ENCODE measurements around the gene KCNA5. TPM values are rescaled to one million over a fixed set of nuclear protein-coding genes. Genes with fewer than 3 reads are reported as not detected.

KCNA5 gene
- total and polyA plus RNA-seq, 2 donors (not counting 1 experiment from before 2014, with no cell fraction given) = not detected

- TF ChIP-seq, protein P1, sequence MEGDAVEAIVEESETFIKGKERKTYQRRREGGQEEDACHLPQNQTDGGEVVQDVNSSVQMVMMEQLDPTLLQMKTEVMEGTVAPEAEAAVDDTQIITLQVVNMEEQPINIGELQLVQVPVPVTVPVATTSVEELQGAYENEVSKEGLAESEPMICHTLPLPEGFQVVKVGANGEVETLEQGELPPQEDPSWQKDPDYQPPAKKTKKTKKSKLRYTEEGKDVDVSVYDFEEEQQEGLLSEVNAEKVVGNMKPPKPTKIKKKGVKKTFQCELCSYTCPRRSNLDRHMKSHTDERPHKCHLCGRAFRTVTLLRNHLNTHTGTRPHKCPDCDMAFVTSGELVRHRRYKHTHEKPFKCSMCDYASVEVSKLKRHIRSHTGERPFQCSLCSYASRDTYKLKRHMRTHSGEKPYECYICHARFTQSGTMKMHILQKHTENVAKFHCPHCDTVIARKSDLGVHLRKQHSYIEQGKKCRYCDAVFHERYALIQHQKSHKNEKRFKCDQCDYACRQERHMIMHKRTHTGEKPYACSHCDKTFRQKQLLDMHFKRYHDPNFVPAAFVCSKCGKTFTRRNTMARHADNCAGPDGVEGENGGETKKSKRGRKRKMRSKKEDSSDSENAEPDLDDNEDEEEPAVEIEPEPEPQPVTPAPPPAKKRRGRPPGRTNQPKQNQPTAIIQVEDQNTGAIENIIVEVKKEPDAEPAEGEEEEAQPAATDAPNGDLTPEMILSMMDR (conservative IDR thresholded peaks at IDR 0.05 in 1 of 2, IDR thresholded peaks at IDR 0.05 in 1 of 2; ENCODE audit: low read depth in 1 of 2, low read length in 2 of 2) = no peak
- TF ChIP-seq EZH2 (IDR thresholded peaks at IDR 0.05; ENCODE audit: low read length, missing control alignments) = no peak
- Histone ChIP-seq H3K79me2 (ENCODE audit: control insufficient read depth, insufficient read depth, low read length) (no peaks in the 10 kb centered on the region), H3K36me3 (ENCODE audit: control insufficient read depth, insufficient read depth, low read length) (no peaks in the 10 kb centered on the region), H3K4me1 (ENCODE audit: control insufficient read depth, extremely low read depth, insufficient read depth, low read length) (no peaks in the 10 kb centered on the region), H3K9ac (ENCODE audit: insufficient read depth, low read length) (no peak overlapping the region), H3K4me3 (replicated peaks in 1 of 4; ENCODE audit: control extremely low read depth in 1 of 4, insufficient read depth in 1 of 4, low read depth in 3 of 4, low read length in 4 of 4) (no peak overlapping the region), H3K9me3 (ENCODE audit: control insufficient read depth, insufficient read depth, low read depth, low read length) (no peaks in the 10 kb centered on the region), H4K20me1 (ENCODE audit: control insufficient read depth, extremely low read depth, insufficient read depth, low read length) (no peaks in the 10 kb centered on the region), H3K27me3 (ENCODE audit: control insufficient read depth, insufficient read depth, low read length) (peaks cover 3% of the 10 kb centered on the region), H3K27ac (ENCODE audit: insufficient read depth, low read length) (no peak overlapping the region), H3K4me2 (ENCODE audit: extremely low read depth, insufficient read depth, low read length) (no peak overlapping the region), H2AFZ (ENCODE audit: low read length) (no peak overlapping the region)
- DNase-seq (ENCODE audit: low read depth in 2 of 2) = no peak
Observed at GRCh38 chr12:5068126-5068525, 24.4 kb downstream of the KCNA5 start.

DNA sequence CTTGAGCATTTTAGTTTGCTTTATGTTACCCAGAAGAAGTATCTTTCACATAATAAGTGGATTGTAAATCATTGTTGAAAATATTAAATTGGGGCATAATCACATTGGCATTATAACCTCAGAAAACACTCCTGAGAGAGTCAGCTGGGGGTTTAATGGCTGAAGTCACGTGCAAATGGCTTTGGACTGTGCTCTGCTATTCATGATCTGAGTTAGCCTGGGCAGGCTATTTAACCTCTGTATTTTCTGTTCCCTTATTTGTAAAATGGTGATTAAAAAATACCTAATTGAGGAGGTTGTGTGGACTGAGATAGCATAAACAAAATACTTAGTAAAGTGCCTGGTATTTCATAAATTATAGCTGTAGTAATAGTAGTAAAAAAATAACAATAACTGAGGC is 24.9 kb downstream of the KCNA5 start:
- peaks cover under 1% of the 10 kb centered on the region for H3K27me3 ChIP-seq (ENCODE audit: control insufficient read depth, insufficient read depth, low read length)
- no peak for DNase-seq (ENCODE audit: low read depth in 2 of 2)
- H4K20me1 ChIP-seq (ENCODE audit: control insufficient read depth, extremely low read depth, insufficient read depth, low read length) = no peaks in the 10 kb centered on the region

DNA sequence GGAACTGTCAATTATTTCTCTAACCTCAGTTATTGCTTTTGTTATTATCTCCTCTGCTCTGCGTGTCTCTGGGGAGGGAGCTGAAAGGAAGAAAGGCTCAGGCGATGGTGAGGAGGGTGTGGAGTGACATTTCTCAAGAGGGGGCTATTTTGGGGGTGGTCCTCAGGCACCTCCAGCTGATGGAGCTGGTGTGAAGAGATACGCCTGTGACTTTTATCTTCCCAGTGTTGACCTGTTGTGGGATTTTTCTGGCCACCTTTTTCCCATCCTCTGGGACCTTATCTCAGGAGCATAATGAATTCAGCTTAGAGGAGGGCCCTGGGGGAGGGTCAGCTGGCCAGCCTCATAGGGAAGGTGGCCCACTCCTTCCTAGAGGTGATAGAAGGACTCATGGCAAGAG is 26.4 kb downstream of the KCNA5 start:
- H3K36me3 ChIP-seq (ENCODE audit: control insufficient read depth, insufficient read depth, low read length) = no peaks in the 10 kb centered on the region
- no peak overlapping the region for H2AFZ ChIP-seq (ENCODE audit: low read length)
- no peaks in the 10 kb centered on the region for H3K4me1 ChIP-seq (ENCODE audit: control insufficient read depth, extremely low read depth, insufficient read depth, low read length)
- H4K20me1 ChIP-seq (ENCODE audit: control insufficient read depth, extremely low read depth, insufficient read depth, low read length) = no peaks in the 10 kb centered on the region
- no peak overlapping the region for H3K4me3 ChIP-seq (replicated peaks in 1 of 4; ENCODE audit: control extremely low read depth in 1 of 4, insufficient read depth in 1 of 4, low read depth in 3 of 4, low read length in 4 of 4)
- no peak overlapping the region for H3K27ac ChIP-seq (ENCODE audit: insufficient read depth, low read length)
- DNase-seq (ENCODE audit: low read depth in 2 of 2) = no peak
- no peak overlapping the region for H3K4me2 ChIP-seq (ENCODE audit: extremely low read depth, insufficient read depth, low read length)
- no peaks in the 10 kb centered on the region for H3K9me3 ChIP-seq (ENCODE audit: control insufficient read depth, insufficient read depth, low read depth, low read length)
- TF ChIP-seq, protein P1 (conservative IDR thresholded peaks at IDR 0.05 in 1 of 2, IDR thresholded peaks at IDR 0.05 in 1 of 2; ENCODE audit: low read depth in 1 of 2, low read length in 2 of 2) = no peak
- no peak for TF ChIP-seq EZH2 (IDR thresholded peaks at IDR 0.05; ENCODE audit: low read length, missing control alignments)
- no peak overlapping the region for H3K9ac ChIP-seq (ENCODE audit: insufficient read depth, low read length)
- no peaks in the 10 kb centered on the region for H3K79me2 ChIP-seq (ENCODE audit: control insufficient read depth, insufficient read depth, low read length)
- no peaks in the 10 kb centered on the region for H3K27me3 ChIP-seq (ENCODE audit: control insufficient read depth, insufficient read depth, low read length)

More for the DNA sequence above, 24.9 kb downstream of the KCNA5 start:
- Histone ChIP-seq H3K79me2 (ENCODE audit: control insufficient read depth, insufficient read depth, low read length) (no peaks in the 10 kb centered on the region), H3K4me2 (ENCODE audit: extremely low read depth, insufficient read depth, low read length) (no peak overlapping the region), H3K27ac (ENCODE audit: insufficient read depth, low read length) (no peak overlapping the region), H3K4me1 (ENCODE audit: control insufficient read depth, extremely low read depth, insufficient read depth, low read length) (no peaks in the 10 kb centered on the region), H3K9me3 (ENCODE audit: control insufficient read depth, insufficient read depth, low read depth, low read length) (no peaks in the 10 kb centered on the region), H3K36me3 (ENCODE audit: control insufficient read depth, insufficient read depth, low read length) (no peaks in the 10 kb centered on the region), H3K9ac (ENCODE audit: insufficient read depth, low read length) (no peak overlapping the region), H2AFZ (ENCODE audit: low read length) (no peak overlapping the region), H3K4me3 (replicated peaks in 1 of 4; ENCODE audit: control extremely low read depth in 1 of 4, insufficient read depth in 1 of 4, low read depth in 3 of 4, low read length in 4 of 4) (no peak overlapping the region)
- TF ChIP-seq, protein P1 (conservative IDR thresholded peaks at IDR 0.05 in 1 of 2, IDR thresholded peaks at IDR 0.05 in 1 of 2; ENCODE audit: low read depth in 1 of 2, low read length in 2 of 2) = no peak
- TF ChIP-seq EZH2 (IDR thresholded peaks at IDR 0.05; ENCODE audit: low read length, missing control alignments) = no peak

Data from fibroblast of lung (primary cell).